HG02588 (cell line): ENCODE data around the gene PCBP3.

Source experiments
- ATAC-seq: cut with Tn5 transposase; IDR thresholded peaks from one replicate; pipeline ENCODE4 v1.9.1; 2021; ENCODE audit warnings: mild to moderate bottlenecking, moderate library complexity; ENCODE audit not compliant: unreplicated experiment

PCBP3 gene

DNA sequence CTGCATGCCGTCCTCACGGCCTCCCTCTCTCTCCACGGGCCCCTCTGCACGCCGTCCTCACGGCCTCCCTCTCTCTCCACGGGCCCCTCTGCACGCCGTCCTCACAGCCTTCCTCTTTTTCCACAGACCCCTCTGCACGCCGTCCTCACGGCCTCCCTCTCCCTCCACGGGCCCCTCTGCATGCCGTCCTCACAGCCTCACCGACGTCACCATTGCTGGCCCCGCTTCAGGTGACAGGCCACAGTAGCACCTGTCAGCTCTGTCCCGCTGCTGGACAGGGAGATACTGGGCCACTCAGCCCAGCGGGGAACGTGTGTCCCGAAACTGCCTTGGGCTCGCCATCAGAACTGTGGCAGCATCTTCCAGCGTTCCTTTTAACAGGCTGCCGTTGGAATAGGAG, 255.3 kb downstream of the PCBP3 start:
- no peak for ATAC-seq

GRCh38 chr21:45899317-45900033, 255.9 kb downstream of the PCBP3 start:
- no peak for ATAC-seq

DNA sequence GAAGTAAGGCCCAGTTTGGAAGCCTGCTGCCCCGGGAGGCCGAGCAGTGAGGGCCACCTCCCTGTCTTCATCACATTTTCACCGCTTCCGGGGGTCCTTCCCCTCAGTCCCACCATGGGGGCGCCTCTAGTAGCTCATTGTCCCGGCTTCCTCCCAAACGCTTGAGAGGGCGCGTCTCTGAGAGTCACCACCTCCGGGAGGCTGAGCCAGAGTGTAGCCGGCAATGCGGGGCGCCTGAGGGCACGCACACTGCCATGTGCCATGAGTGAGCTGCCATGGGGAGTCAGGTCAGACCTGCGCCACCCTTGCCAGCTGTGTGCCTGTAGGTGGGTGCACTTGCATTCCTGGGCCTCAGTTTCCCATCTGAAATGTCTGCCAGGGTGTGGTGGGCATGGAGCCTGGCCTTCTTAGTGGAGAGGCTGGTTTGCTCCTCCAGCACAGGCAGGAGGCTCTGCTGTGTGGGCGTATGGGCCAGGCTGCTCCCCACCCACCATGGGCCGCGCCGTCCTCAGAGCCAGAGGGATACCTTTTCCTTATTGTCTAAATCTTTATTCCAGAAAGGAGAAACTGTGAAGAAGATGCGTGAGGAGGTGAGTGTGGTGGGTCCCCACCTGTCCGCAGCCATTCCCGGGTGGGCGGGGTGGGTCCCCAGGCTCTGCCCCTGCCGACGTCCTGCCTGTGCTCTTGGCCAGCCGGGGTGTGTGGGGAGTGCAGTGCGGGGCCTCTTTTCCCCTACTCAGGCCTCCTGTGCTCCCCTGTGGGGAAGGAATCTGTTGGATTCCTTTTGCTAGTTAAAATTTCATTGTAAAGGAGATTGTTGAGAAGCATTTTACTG, 256.7 kb downstream of the PCBP3 start:
- ATAC-seq, result no peak

DNA sequence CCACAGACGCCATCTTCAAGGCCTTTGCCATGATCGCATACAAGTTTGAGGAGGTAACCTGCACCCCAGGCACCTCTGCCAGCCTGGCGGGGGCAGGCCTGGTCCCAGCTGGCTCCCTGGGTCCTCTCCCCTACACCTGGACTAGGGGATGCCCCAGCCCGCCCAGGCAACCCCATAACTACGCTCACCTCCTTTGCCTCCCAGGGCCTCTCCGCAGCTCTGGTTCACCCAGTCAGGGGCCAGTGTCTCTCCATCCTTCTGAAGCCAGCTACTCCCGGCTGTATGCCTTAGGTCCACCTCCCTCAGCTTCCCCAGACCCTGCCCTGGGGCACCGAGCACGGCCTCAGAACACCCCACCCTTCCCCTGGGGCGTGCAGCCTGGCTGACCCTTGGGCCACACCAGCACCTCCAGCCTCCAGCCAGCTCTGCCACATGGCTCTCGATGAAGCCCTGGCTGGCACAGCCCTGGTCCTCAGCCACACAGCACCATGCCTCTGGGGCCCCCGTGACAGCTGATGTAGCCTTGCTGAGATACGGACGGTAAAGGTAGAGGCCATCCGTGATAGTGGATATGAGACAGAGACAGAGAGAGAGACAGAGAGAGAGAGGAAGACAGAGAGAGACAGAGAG, 257.7 kb downstream of the PCBP3 start:
- no peak for ATAC-seq

DNA sequence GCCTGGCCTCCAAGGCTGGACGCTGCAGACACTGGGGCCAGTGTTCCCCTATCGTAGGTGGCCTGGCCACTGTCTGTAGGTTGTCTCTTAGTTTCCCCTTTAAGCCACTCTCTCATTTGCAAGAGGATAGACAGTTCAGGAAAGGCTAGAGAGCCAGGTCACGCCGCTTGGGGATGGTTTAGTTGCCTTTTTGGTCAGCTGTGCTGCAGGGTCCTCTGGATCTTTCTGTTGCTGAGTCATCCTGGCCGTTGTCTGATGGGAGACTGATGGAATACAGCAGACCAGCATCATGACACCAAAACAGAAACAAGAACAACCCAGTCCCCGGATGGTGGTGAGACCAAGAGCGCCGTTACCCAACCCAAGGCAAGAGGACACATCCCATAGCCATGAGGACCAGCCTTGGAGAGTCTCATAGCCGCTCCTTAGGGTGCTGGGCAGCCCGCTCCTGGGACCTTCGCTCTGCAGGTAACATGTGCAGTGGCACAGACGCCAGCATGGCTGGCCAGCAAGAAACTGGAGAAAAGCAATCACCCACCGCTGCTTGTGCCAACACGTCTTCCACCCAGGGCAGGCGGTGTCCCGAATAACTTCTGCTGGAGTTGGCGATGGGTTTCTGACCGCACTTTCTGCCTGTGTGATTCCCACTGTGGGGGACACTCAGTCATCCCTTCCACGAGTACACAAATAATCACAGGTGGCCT, 258.9 kb downstream of the PCBP3 start:
- ATAC-seq, result no peak

GRCh38 chr21:45905196-45905595, 261.7 kb downstream of the PCBP3 start:
- no peak for ATAC-seq

DNA sequence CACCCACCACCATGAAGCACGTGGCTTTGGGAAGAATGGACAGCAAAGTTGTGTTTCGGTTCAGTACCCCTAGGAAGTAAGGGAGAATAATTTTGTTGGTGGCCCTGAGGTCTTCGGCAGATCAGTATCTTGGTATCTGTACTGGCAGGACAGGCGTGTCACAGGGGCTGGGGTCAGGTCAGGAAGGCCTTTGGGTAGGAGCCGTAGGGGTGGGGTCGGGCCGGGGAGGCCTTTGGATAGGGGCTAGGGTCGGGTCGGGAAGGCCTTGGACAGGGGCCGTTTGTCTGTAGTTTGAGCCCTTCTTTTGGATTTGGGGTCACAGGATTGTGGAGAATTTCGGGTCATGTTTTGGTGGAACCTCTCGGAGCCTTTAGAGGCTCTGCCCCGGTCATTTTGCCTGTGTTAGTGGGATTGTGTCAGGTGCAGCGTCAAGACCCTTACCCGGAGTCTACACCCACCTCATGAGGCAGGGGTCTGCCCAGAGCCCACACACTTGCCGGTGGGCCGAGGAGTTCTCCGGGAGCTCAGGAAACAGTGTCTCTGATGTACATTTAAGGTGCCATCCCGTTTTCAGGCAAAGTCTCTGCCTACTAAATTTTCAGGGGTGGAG, 262.8 kb downstream of the PCBP3 start:
- no peak for ATAC-seq

GRCh38 chr21:45906859-45907258, 263.3 kb downstream of the PCBP3 start:
- no peak for ATAC-seq

DNA sequence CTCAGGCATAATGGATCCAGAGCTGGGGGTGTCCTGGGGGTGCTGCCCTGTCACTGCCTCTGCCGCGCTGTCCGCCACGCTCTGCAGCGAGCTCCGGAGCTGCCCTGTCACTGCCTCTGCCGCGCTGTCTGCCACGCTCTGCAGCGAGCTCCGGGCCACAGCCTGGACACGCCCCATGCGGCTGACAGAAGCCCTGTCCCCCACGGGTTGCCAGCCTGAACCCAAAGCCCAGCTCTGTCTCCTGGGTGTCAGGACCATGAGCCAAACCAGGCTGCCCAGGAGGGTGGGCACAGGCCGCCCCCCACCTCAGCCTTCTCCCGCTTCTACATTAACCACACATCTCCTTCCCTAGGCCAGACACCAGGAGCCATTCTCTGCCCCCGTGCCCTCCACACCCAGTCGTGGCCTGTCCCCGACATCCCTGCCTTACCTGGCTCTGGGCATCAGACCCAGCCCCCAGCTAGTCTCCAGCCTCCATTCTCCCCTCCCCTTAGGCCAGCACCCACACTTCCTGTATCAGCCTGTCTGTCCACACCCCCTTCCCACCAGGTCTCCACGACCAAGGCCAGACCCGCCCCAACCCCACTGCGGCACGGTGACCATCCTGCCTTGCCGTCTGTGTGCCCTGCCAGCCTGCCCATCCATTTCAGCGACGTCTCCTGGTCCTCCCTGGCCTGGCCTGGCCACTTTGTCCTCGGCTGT, 265.2 kb downstream of the PCBP3 start:
- no peak for ATAC-seq

- no peak for ATAC-seq
Measured at GRCh38 chr21:45909238-45909988, 265.9 kb downstream of the PCBP3 start.

DNA sequence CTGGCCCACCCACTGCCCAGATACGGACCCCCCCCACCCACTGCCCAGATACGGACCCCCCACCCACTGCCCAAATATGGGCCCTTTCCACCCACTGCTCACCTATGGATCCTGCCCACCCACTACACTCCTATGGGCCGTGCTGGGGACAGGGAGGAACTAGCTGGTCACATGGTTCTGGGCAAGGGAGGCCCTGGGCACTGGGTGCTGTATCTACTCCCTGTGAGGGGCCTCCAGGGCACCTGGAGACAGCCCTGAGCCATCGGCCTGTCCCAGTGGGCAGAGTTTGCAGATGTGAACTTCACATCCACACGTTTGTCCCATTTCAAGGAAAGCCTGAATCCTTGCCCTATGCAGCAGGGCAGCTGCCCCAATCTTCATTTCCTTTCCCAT, 266.6 kb downstream of the PCBP3 start:
- ATAC-seq, result no peak

- ATAC-seq, result no peak
Measured at GRCh38 chr21:45910548-45911221, 267.2 kb downstream of the PCBP3 start.

DNA sequence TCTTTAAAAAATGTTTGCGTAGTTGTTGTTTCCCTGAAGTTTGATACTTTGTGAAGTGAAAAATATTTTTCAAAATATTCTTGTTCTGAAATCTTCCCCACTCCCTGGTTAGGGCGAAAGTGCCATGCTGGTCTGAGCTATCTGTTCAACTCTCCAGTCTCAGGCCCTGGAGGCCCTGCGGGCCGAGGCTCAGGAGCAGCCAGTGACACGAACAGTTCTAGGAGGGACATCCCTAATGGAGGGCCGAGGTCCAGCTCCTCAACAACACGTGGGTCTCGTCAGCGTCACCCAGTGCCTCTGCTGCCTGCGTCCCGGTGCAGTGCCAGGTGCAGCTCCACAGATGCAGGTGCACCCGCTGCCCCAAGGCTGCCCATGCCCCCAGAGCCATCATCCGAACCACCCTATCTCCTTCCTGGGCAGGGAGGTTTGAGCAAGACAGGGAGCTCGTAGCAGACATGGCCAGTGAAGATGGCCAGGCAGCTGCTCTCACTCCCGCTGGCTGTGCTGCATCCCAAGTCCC, 268.3 kb downstream of the PCBP3 start:
- no peak for ATAC-seq

DNA sequence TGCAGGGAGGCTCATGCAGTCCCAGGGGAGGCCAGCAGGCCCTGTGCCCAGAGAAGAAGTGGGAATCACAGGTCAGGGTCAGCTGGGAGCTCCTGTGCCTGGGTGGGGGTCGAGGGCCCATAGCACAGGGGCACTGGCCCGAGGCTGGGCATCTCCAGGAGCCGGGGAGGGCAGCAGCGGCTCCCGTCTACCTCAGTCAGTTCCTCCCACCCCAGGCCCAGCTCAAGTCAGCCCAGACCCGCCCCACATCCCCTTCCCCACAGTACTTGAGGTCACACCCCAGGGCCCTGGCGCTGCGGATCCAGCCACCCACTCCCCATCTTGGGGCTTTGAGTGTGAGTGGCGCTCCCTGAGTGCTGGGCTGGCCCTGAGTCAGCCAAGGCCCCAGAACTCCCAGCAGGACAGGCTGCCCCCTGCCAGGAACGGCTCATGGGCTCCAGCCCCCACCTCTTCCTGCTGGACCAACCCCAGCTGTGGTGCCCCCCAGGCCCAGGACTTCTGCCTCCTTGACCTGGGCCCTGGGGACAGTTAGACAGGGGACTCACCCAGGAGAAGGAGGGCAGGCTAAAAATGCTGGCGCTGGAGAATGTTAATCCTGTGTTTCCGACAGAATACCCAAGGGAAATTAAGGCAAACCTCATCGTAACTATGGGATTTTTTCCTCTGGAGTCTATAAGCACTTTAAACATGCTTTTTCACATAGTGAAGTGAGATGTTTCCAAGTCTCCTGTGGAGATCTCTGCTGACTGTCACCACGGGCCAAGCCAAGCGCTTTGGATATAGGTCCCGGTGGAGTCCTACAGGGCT, 269.3 kb downstream of the PCBP3 start:
- ATAC-seq, result no peak

DNA sequence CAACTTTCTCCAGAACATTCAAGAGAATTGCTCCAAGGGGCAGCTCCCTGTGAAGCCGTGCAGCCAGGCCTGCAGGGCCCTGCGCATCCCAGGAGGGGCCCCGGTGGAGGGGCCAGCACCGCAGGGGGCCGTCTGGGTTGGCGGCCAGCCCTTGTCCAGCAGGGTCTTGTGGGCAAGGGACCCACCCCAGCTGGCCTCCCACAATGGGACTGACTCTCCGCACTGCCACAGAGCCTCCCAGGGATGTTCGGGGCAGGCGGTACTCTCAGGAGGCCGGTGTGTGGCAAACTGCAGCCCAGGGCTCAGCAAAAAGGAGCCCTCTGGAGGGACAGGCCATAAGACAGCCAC, 269.9 kb downstream of the PCBP3 start:
- ATAC-seq, result no peak

DNA sequence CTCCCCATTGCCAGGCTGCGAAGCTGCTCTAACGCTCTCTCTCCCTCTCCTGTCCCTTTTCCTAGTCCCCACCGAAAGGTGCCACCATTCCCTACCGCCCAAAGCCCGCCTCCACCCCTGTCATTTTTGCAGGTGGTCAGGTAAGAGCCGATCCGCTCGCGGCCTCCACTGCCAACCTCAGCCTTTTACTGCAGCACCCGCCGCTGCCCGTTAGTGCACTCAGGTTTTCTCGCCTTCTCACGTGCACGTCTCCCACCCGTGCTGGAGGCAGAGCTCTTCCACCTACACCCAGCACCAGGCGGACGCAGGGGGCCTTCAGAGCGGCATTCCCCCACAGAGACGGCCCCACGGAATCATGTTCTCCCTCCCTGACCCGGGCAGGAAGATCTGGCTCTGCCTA, 270.4 kb downstream of the PCBP3 start:
- no peak for ATAC-seq

DNA sequence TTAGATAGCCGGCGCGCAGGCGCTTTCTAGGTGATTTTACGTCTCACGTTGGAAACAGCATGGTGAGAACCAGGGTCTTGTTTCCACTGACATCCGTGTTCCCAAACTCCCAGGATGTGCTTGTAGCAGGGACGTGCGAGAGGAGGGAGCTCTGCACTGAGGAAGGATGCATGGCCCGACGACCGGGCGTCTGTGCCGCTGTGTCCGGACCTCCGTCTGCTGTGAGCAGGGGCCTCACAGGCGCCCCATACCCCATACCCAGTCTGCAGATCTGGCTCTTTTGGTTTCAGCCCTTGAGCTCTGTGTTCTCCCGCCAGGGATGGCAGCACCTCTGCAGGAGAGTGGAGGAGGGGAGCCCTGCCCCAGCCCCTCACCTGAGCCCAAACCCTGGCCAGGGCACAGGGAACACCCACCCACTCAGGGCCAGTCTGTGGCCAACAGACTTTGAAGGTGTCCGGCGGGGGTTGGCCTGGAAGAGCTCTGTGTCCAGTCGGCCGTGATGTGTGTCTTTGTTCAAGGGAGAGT, 270.9 kb downstream of the PCBP3 start:
- no peak for ATAC-seq
